D341Med (cell line): ENCODE measurements around the gene ZFAND2B.
"Not testable (repeated sequence)": the region's sequence is repeated elsewhere in the genome, so short reads cannot be mapped to it uniquely, and the experiment has no call there.

Experiments
- DNase-seq: peaks from one replicate; pipeline ENCODE4 v3.0.0; 2012; ENCODE audit warnings: low spot score

Gene ZFAND2B

GRCh38 chr2:219175928-219176817, 30.4 kb upstream of the ZFAND2B start:
- DNase-seq: peak; percentile 59

- peak; percentile 89 for DNase-seq
Observed at GRCh38 chr2:219176818-219177551, 29.6 kb upstream of the ZFAND2B start, which contains the start of gene CNPPD1. Gene CNPPD1 (minus strand): TSS chr2:219176925. CDS start chr2:219176828, 97 bp downstream.

- peak; percentile 98 for DNase-seq
Observed at GRCh38 chr2:219177552-219178376, 28.8 kb upstream of the ZFAND2B start, which contains the start of gene RETREG2. Gene RETREG2 (plus strand): TSS chr2:219178275. CDS start chr2:219178353, 78 bp downstream.

- DNase-seq: peak; percentile 65
Observed at GRCh38 chr2:219178377-219179175, 28.0 kb upstream of the ZFAND2B start.

GRCh38 chr2:219179601-219180465, 26.7 kb upstream of the ZFAND2B start:
- DNase-seq: no peak

- DNase-seq: no peak
Observed at GRCh38 chr2:219180961-219181360, 25.6 kb upstream of the ZFAND2B start.

- DNase-seq: no peak
Observed at GRCh38 chr2:219181531-219181930, 25.1 kb upstream of the ZFAND2B start.

- no peak for DNase-seq
Observed at GRCh38 chr2:219182331-219183150, 24.0 kb upstream of the ZFAND2B start.

GRCh38 chr2:219183151-219183772, 23.3 kb upstream of the ZFAND2B start:
- DNase-seq: no peak

- DNase-seq: no peak
Observed at GRCh38 chr2:219184121-219184520, 22.5 kb upstream of the ZFAND2B start.

- no peak for DNase-seq
Observed at GRCh38 chr2:219186754-219187456, 19.7 kb upstream of the ZFAND2B start.

GRCh38 chr2:219197388-219197787, 9.2 kb upstream of the ZFAND2B start:
- no peak for DNase-seq

GRCh38 chr2:219198974-219199373, 7.6 kb upstream of the ZFAND2B start:
- DNase-seq: no peak

GRCh38 chr2:219199470-219200211, 6.9 kb upstream of the ZFAND2B start:
- no peak for DNase-seq

GRCh38 chr2:219200502-219201326, 5.9 kb upstream of the ZFAND2B start:
- not testable (repeated sequence) for DNase-seq

- not testable (repeated sequence) for DNase-seq
Observed at GRCh38 chr2:219201331-219201730, 5.3 kb upstream of the ZFAND2B start.
